SJSA1 (cell line): ENCODE results near the gene SLC25A1. TPM values are rescaled to one million over a fixed set of nuclear protein-coding genes. Genes with fewer than 3 reads are reported as not detected.
A peak's percentile ranks its signal among the peaks of the same experiment; 100 is the strongest.
"Not testable (repeated sequence)": the region's sequence is repeated elsewhere in the genome, so short reads cannot be mapped to it uniquely, and the experiment has no call there.

Experiments
- DNase-seq, 2 experiments: peaks; one replicate each; pipeline ENCODE4 v3.0.0-alpha.2; 2015 to 2020; ENCODE audit warnings: low spot score in 2 of 2, low read depth in 1 of 2
- H3K27ac ChIP-seq: fragments of 250-450 bp; sonication (Bioruptor Pico); 2 replicates; pipeline ENCODE4 v1.5.1; 2020; ENCODE audit warnings: mild to moderate bottlenecking, moderate library complexity
- H3K27me3 ChIP-seq: fragments of 250-450 bp; sonication (Bioruptor Pico); replicated peaks from 2 replicates; pipeline ENCODE4 v1.5.1; 2020; ENCODE audit warnings: mild to moderate bottlenecking, moderate library complexity
- H3K36me3 ChIP-seq: fragments of 250-450 bp; sonication (Bioruptor Pico); 2 replicates; pipeline ENCODE4 v1.5.1; 2020; ENCODE audit warnings: mild to moderate bottlenecking
- H3K4me1 ChIP-seq: fragments of 250-450 bp; sonication (Bioruptor Pico); replicated peaks from 2 replicates; pipeline ENCODE4 v1.6.1; 2021; ENCODE audit warnings: mild to moderate bottlenecking
- H3K4me3 ChIP-seq: fragments of 250-450 bp; sonication (Bioruptor Pico); 2 replicates; pipeline ENCODE4 v1.5.1; 2020; ENCODE audit warnings: mild to moderate bottlenecking
- H3K9me3 ChIP-seq: fragments of 250-450 bp; sonication (Bioruptor Pico); replicated peaks from 2 replicates; pipeline ENCODE4 v1.5.1; 2020; ENCODE audit warnings: mild to moderate bottlenecking
- total RNA-seq: library from RNA; depleted of rRNA; stranded (reverse); fragments of >200 nt; shearing (Covaris generic); gene quantifications from 2 replicates; pipeline ENCODE4 v1.2.3, GENCODE V29; 2014

SLC25A1 gene
- total RNA-seq, 1 experiment from 2014 or later, result 118 TPM

DNA sequence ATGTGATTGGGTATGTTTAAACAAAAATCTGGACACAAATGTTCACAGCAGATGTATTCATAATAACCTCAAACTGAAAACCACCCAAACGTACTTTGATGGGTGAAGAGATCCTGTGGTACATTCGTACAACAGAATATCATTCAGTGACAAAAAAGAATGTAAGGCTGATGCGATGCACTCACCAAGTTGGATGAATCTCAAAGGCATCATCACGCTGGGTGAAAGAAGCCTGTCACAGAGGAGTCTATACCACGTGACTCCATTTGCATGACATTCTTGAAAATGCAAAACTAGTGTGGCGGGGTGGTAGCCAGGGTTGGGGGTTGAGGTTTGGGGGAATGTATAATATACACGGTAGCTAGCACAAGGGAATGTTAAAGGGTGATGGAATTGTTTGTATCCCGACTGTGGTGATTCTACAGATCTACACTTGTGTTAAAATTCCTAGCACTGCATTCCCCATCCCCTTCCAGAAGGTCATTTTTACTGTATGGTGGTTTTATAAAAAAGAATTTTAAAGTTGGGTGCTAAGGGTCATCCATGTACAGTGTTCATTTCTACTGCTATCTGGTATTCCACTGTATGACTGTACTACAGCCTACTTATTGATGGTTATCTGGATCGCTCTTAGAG, 35.0 kb upstream of the SLC25A1 start:
- no peaks in the 10 kb centered on the region for H3K4me1 ChIP-seq
- peaks cover 44% of the 10 kb centered on the region for H3K36me3 ChIP-seq
- no peak for DNase-seq
- H3K9me3 ChIP-seq, result no peaks in the 10 kb centered on the region
- H3K27ac ChIP-seq, result no peak overlapping the region
- no peaks in the 10 kb centered on the region for H3K27me3 ChIP-seq
- H3K4me3 ChIP-seq, result no peak overlapping the region

DNA sequence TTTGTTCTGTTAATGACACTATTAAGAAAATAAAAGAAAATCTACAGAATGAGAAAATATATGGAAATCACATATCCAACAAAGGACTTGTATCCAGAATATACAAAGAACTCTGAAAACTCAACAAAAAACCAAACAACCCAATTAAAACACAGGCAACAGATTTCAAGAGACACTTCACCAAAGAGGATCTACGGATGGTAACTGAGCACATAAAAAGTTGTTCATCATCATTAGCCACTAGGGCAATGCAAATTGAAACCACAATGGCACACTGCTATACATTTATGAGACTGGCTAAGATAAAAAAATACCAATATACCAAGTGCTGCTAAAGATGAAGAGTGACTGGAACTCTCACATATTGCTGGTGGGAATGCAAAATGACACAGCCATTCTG, 34.5 kb upstream of the SLC25A1 start:
- H3K4me3 ChIP-seq, result no peak overlapping the region

GRCh38 chr22:19212302-19212870, 33.9 kb upstream of the SLC25A1 start:
- no peak overlapping the region for H3K4me3 ChIP-seq
- H3K9me3 ChIP-seq, result no peaks in the 10 kb centered on the region
- H3K27ac ChIP-seq, result no peak overlapping the region
- H3K4me1 ChIP-seq, result no peaks in the 10 kb centered on the region
- DNase-seq, result no peak
- H3K36me3 ChIP-seq, result peaks cover 55% of the 10 kb centered on the region
- H3K27me3 ChIP-seq, result no peaks in the 10 kb centered on the region

More for the DNA sequence above, 34.5 kb upstream of the SLC25A1 start:
- Histone ChIP-seq H3K4me1 (no peaks in the 10 kb centered on the region), H3K27ac (no peak overlapping the region), H3K36me3 (peaks cover 49% of the 10 kb centered on the region), H3K27me3 (no peaks in the 10 kb centered on the region), H3K9me3 (no peaks in the 10 kb centered on the region)
- DNase-seq, result no peak

DNA sequence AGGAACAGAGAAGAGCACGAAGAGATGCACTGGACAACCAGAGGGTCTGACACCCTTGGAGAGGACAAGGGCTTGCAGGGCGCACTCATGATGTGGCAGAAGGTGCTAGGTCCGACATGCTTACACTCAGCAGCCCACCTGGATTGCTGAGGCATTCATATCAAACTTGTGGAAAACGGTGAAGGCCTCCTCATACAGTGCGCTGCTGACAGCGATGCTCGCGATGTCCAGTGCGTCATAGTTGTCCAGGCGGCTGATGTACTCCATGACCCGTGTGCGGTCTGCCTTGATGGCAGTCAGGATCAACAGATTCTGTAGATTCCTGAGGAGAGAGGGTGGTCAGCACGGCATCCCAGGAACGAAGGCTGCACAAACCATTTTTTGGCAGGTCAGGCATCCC, 31.7 kb upstream of the SLC25A1 start:
- Histone ChIP-seq H3K36me3 (peaks cover 50% of the 10 kb centered on the region), H3K4me1 (no peaks in the 10 kb centered on the region), H3K4me3 (no peak overlapping the region), H3K27ac (no peak overlapping the region), H3K27me3 (no peaks in the 10 kb centered on the region), H3K9me3 (no peaks in the 10 kb centered on the region)
- no peak for DNase-seq

GRCh38 chr22:19208287-19208847, 29.8 kb upstream of the SLC25A1 start:
- Histone ChIP-seq H3K27me3 (no peaks in the 10 kb centered on the region), H3K27ac (no peak overlapping the region), H3K4me3 (no peak overlapping the region), H3K4me1 (no peaks in the 10 kb centered on the region), H3K36me3 (peaks cover 42% of the 10 kb centered on the region), H3K9me3 (no peaks in the 10 kb centered on the region)
- no peak for DNase-seq

GRCh38 chr22:19207884-19208283, 29.3 kb upstream of the SLC25A1 start:
- Histone ChIP-seq H3K27me3 (no peaks in the 10 kb centered on the region), H3K27ac (no peak overlapping the region), H3K4me1 (no peaks in the 10 kb centered on the region), H3K36me3 (peaks cover 42% of the 10 kb centered on the region), H3K4me3 (no peak overlapping the region), H3K9me3 (no peaks in the 10 kb centered on the region)
- no peak for DNase-seq

GRCh38 chr22:19207401-19207808, 28.9 kb upstream of the SLC25A1 start:
- peaks cover 42% of the 10 kb centered on the region for H3K36me3 ChIP-seq
- no peaks in the 10 kb centered on the region for H3K27me3 ChIP-seq
- H3K4me1 ChIP-seq, result no peaks in the 10 kb centered on the region
- no peak for DNase-seq
- no peak overlapping the region for H3K27ac ChIP-seq
- H3K9me3 ChIP-seq, result no peaks in the 10 kb centered on the region
- H3K4me3 ChIP-seq, result no peak overlapping the region

DNA sequence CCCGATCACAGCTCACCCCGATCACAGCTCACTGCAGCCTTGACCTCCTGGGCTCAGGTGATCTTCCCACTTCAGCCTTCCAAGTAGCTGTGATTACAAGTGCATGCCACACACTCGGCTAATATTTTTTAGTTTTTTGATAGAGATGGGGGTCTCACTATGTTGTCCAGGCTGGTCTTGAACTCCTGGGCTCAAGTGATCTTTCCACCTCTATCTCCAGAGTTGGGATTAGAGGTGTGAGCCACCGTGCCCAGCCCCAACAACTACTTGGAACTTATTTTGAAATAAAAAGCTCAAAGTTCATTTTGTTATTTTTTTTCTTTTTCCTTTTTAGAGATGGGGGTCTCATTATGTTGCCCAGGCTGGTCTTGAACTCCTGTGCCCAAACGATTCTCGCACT, 27.8 kb upstream of the SLC25A1 start:
- H3K27me3 ChIP-seq, result no peaks in the 10 kb centered on the region
- no peaks in the 10 kb centered on the region for H3K9me3 ChIP-seq
- DNase-seq, result no peak
- no peaks in the 10 kb centered on the region for H3K4me1 ChIP-seq
- peaks cover 42% of the 10 kb centered on the region for H3K36me3 ChIP-seq
- H3K27ac ChIP-seq, result no peak overlapping the region
- H3K4me3 ChIP-seq, result no peak overlapping the region

DNA sequence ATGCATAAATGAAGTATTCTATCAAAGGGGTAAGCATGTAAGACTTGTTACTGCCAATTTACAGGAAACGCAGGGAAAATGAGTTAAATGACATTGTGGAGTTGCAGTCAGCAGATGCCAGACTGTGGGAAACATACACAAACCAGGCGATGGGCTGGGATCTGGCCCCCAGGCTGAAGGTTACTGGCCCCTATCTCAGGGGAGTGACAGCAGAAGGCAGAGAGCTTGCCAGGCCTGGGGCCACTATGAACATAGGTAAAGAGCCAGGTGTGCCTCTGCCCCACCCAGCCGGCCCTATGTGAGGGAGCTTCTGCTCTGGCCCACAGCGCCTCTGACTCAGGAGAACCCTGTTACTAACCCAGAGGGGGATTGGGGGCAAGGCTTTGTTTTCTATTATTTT, 26.1 kb upstream of the SLC25A1 start:
- Histone ChIP-seq H3K4me1 (no peaks in the 10 kb centered on the region), H3K27ac (no peak overlapping the region), H3K4me3 (no peak overlapping the region), H3K27me3 (no peaks in the 10 kb centered on the region; the same call in 1 of the 2 replicates), H3K36me3 (peaks cover 36% of the 10 kb centered on the region), H3K9me3 (no peaks in the 10 kb centered on the region)
- DNase-seq, result no peak

DNA sequence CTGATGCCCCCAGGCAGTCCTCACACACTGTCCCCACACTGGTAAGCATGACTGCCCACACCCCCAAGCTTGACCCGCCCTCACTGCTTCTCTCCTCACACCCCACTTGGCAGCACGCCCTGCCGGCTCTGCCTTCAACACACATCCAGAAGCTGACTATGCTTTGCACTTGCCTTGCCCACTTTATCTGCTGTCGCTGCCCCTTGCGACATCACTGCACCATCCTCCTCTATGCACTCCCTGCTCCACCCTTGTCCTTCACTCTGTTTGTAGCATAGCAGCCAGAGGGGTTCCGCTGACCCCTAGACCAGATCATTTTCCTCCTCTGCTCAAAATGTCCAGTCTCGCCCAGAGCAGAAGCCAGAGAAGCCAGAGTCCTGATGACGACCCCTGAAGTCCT, 25.3 kb upstream of the SLC25A1 start:
- H3K27me3 ChIP-seq, result no peaks in the 10 kb centered on the region; the same call in 1 of the 2 replicates
- no peak for DNase-seq

DNA sequence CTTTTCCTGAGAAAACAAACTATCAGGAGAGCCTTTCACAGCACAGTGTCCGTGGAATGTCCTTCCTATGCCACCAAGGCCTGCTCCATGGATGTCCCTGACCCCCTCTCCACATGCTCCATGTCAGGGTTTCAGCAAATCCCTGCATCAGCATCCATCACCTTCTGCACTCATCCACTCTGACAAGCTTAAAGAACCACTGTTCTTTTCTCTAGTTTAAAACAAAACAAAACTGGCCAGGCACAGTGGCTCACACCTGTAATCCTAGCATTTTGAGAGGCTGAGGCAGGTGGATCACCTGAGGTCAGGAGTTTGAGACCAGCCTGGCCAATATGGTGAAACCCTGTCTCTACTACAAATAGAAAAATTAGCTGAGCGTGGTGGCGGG, 24.3 kb upstream of the SLC25A1 start:
- DNase-seq, H3K27ac ChIP-seq, H3K9me3 ChIP-seq, H3K4me3 ChIP-seq, H3K27me3 ChIP-seq, H3K4me1 ChIP-seq: not testable (repeated sequence)
- H3K36me3 ChIP-seq, result peaks cover 31% of the 10 kb centered on the region

More for the DNA sequence above, 25.3 kb upstream of the SLC25A1 start:
- Histone ChIP-seq H3K27ac (no peak overlapping the region), H3K4me1 (no peaks in the 10 kb centered on the region), H3K36me3 (peaks cover 36% of the 10 kb centered on the region), H3K9me3 (no peaks in the 10 kb centered on the region), H3K4me3 (no peak overlapping the region)

- Histone ChIP-seq H3K27ac (no peak overlapping the region), H3K27me3 (no peaks in the 10 kb centered on the region; the same call in 1 of the 2 replicates), H3K9me3 (no peaks in the 10 kb centered on the region), H3K4me1 (no peaks in the 10 kb centered on the region), H3K36me3 (peaks cover 29% of the 10 kb centered on the region), H3K4me3 (no peak overlapping the region)
- DNase-seq, result peak in 1 of 2 experiments; percentile 62
Measured at GRCh38 chr22:19201869-19202798, 23.6 kb upstream of the SLC25A1 start.

- H3K9me3 ChIP-seq, result no peaks in the 10 kb centered on the region
- no peak for DNase-seq
- H3K4me3 ChIP-seq, result no peak overlapping the region
- H3K27ac ChIP-seq, result no peak overlapping the region
- no peaks in the 10 kb centered on the region for H3K4me1 ChIP-seq
- peaks cover 33% of the 10 kb centered on the region for H3K36me3 ChIP-seq
- H3K27me3 ChIP-seq, result no peaks in the 10 kb centered on the region; the same call in 1 of the 2 replicates
Measured at GRCh38 chr22:19201130-19201868, 22.8 kb upstream of the SLC25A1 start.
